ENCODE measurements around the gene TPSB2.
"Not testable (repeated sequence)": the region's sequence is repeated elsewhere in the genome, so short reads cannot be mapped to it uniquely, and the experiment has no call there.

The TPSB2 gene

GRCh38 chr16:1261131-1261892 lies 31.3 kb upstream of the TPSB2 start:
- no peak for DNase-seq

GRCh38 chr16:1260101-1260680 lies 30.2 kb upstream of the TPSB2 start:
- no peak for DNase-seq

GRCh38 chr16:1259760-1260068 lies 29.7 kb upstream of the TPSB2 start:
- DNase-seq = no peak

GRCh38 chr16:1258906-1259759 lies 29.1 kb upstream of the TPSB2 start:
- DNase-seq = no peak

- DNase-seq = no peak
Measured at GRCh38 chr16:1258225-1258600, 28.2 kb upstream of the TPSB2 start.

GRCh38 chr16:1257561-1258224 lies 27.7 kb upstream of the TPSB2 start:
- DNase-seq = no peak

GRCh38 chr16:1256874-1257322 lies 26.9 kb upstream of the TPSB2 start:
- DNase-seq = no peak

- not testable (repeated sequence) for DNase-seq
Measured at GRCh38 chr16:1256296-1256873, 26.4 kb upstream of the TPSB2 start.

GRCh38 chr16:1255276-1256122 lies 25.5 kb upstream of the TPSB2 start, which contains the start of gene TPSD1:
TPSD1 (plus strand) TSS chr16:1256069; CDS start chr16:1256281, 212 bp downstream.
- DNase-seq = not testable (repeated sequence)

- not testable (repeated sequence) for DNase-seq
Measured at GRCh38 chr16:1254821-1255220, 24.8 kb upstream of the TPSB2 start.

- not testable (repeated sequence) for DNase-seq
Measured at GRCh38 chr16:1253701-1254364, 23.8 kb upstream of the TPSB2 start.

- not testable (repeated sequence) for DNase-seq
Measured at GRCh38 chr16:1249031-1249755, 19.2 kb upstream of the TPSB2 start.

- not testable (repeated sequence) for DNase-seq
Measured at GRCh38 chr16:1247903-1248537, 18.0 kb upstream of the TPSB2 start.

GRCh38 chr16:1245452-1246020 lies 15.6 kb upstream of the TPSB2 start:
- DNase-seq = no peak

GRCh38 chr16:1244881-1245280 lies 14.9 kb upstream of the TPSB2 start:
- peak; percentile 37 to 54 for DNase-seq

GRCh38 chr16:1243907-1244850 lies 14.2 kb upstream of the TPSB2 start:
- not testable (repeated sequence) for DNase-seq

GRCh38 chr16:1243363-1243762 lies 13.4 kb upstream of the TPSB2 start:
- DNase-seq = not testable (repeated sequence)

- DNase-seq = not testable (repeated sequence)
Measured at GRCh38 chr16:1241081-1241480, 11.1 kb upstream of the TPSB2 start.

All from Kasumi-1 (cell line).